HG02884 (cell line): ENCODE measurements around the gene SCGB1C2.
"Not testable (repeated sequence)": the region's sequence is repeated elsewhere in the genome, so short reads cannot be mapped to it uniquely, and the experiment has no call there.

Source experiments
- ATAC-seq: cut with Tn5 transposase; IDR thresholded peaks from one replicate; pipeline ENCODE4 v1.9.1; 2021; ENCODE audit warnings: mild to moderate bottlenecking, moderate library complexity; ENCODE audit not compliant: unreplicated experiment

The SCGB1C2 gene

DNA sequence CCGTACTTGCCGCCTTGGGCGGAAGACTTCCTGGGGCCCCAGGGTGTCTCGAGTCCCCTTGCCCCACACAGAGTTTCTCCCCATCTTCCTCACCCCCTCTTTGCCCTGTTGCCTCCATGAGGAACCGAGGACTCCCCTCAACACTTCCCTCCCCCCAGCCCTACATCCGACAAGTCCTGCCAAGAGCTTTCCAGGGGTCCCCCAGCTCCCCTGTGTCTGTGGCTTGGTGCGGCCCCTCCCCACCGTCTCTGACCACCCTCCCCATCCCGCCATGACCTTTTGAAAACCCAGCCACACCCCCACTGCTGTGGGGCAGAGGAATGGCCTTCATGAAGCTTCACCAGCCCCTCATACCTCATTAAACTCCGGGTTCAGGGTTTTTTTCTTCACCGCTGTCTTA is 11.4 kb downstream of the SCGB1C2 start:
- ATAC-seq = no peak

DNA sequence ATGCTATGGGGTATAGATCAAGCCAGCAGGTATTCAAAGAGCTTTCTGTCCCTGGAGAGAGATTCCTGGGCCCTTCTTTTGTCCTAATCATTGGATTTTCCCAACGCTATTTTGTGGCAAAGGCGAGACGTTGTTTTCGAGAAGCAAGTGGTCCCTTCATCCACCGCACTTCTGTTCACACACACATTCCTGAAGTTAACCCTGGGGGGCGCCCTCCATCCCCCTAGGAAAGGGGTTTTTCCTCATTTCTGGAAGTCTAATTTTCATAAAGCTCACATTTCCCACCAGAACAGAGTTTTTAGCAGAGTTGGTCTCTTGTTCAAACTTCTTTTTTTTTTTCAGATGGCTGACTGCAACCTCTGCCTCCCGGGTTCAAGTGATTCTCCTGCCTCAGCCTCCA is 11.9 kb downstream of the SCGB1C2 start:
- ATAC-seq = no peak

DNA sequence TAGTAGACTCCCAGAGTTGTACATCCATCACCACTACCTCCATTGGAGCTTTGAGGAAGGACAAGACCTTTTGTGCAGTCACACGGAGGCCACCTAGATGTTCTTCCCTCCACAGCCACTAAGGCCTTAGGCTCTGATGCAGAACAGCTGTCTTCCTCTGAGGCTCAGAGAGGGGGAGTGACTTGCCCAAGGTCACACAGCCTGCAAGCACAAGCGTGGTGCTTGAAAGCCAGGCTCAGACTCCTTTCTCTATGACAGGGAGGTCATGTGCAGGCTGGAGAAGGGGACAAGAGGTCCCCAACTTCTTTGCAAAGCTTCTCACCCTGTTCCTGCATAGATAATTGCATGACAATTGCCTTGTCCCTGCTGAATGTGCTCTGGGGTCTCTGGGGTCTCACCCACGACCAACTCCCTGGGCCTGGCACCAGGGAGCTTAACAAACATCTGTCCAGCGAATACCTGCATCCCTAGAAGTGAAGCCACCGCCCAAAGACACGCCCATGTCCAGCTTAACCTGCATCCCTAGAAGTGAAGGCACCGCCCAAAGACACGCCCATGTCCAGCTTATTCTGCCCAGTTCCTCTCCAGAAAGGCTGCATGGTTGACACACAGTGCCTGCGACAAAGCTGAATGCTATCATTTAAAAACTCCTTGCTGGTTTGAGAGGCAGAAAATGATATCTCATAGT is 12.7 kb downstream of the SCGB1C2 start:
- no peak for ATAC-seq

DNA sequence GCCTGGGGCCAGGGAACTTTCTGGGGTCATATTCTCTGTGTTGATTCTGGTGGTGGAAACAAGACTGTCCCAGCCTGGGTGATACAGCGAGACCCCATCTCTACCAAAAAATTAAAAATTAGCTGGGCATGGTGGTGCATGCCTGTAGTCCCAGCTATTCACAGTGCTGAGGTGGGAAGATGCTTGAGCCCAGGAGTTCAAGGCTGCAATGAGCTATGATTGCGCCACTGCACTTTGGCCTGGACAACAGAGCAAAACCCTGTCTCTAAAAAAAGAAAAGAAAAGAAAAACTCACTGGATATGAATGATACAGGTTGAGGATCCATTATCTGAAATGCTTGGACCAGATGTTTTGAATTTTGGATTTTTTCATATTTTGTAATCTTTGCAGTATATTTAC is 13.6 kb downstream of the SCGB1C2 start:
- no peak for ATAC-seq

DNA sequence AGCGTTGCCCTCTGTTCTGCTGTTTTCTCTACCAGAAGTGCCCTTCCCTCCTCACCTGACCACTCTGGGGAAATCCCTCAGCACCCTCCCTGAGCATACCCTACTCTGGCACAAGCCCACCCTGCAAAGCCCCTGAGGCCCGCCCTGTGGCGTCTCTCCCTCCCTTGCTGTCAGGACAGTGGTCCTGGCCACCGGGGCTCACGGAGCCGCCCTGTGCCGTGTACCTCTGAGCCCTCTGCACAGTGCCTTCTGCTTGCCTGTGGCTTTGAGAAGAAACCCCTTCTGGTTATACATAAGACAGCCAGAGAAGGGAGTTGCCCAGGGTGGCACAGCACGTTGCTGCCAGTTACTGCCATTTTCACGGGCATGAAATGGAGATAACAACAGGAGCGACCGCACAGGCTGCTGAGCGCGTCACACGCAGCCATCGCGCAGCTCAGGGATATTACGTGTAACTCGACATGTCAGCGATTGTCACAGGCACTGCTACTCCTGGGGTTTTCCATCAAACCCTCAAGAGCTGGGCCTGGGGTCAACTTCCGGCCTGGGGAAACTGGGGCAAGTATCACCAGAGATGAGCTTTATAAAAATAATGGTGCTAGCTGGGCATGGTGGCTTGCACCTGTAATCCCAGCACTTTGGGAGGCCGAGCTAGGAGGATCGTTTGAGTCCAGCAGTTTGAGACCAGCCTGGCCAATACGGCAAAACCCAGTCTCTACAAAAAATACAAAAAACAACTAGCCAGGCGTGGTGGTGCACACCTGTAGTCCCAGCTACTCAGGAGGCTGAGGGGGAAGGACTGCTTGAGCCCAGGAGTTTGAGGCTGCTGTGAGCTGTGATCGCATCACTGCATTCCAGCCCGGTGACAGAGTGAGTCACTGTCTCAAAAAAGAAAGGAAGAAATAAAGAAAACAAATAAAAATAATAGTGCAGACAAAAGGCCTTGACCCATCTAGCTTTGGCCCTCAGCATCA is 14.8 kb downstream of the SCGB1C2 start:
- no peak for ATAC-seq

DNA sequence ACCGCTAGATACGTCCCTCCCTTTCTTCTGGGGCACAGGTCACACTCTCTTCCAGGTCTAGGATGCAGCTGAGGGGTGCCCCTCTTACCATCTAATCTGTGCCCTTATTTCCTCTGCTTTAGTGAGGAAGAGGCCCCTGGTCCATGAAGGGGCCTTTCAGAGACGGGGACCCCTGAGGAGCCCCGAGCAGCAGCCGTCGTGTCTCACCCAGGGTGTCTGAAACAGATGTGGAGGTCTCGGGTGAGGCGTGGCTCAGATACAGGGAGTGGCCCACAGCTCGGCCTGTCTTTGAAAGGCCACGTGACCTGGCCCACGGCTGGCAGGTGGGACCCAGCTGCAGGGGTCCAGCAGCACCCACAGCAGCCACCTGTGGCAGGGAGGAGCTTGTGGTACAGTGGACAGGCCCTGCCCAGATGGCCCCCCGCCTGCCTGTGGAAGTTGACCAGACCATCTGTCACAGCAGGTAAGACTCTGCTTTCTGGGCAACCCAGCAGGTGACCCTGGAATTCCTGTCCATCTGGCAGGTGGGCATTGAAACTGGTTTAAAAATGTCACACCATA is 15.6 kb downstream of the SCGB1C2 start:
- ATAC-seq = no peak

DNA sequence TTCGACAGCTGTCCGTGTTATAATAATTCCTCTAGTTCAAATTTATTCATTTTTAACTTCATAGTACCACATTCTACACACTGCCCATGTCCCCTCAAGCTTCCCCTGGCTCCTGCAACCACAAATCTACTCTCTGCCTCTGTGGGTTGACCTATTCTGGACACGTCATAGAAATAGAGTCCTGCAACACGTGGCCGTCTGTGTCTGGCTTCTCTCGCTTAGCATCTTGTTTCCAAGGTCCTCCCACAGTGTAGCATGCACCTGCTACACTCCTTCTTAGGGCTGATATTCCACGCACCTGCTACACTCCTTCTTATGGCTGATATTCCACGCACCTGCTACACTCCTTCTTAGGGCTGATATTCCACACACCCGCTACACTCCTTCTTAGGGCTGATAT is 16.5 kb downstream of the SCGB1C2 start:
- ATAC-seq = no peak

DNA sequence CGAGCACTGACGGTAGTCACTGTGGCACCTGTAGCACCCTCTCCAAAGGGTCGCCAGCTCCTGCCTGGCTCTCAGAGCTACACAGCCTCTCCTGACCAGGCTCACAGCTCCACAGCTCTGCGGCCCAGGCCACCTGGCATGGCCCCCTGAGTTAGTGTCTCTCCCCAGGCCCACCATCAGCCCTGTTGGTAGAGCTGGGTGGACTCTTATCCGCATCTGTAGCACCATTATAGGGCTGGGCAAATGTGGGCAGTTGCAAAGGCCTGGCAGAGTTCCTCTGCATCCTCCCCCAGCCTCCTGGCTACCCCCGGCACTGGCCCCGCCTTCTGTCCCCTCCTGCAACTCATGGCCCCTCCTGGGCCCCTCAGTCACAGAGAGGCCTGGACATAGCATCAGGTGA is 18.2 kb downstream of the SCGB1C2 start:
- no peak for ATAC-seq

DNA sequence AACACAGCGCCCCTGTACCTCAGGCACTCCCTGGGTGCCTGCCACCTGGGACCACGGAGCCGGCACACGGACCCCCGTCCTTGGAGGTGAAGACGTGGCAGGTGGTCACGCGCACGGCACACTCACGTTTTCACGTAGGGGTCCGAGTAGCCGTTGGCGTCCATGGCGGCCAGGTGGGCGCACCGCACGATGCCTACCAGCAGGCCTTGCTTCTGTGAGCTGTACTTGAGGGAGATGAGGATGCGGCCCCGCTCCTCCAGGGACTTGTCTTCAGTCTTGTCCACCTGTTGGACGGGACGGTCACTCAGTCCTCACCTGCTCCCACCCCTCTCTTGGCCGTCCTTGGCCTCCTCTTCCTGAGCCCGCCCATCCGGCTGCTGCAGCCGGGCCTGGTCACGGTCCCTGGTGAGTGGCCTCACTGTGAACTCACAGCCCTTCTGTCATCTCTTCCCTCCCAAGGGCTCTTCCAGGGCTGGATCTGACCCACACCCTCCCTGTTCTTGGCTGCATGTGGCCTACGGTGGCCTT is 18.8 kb downstream of the SCGB1C2 start:
- ATAC-seq = no peak

DNA sequence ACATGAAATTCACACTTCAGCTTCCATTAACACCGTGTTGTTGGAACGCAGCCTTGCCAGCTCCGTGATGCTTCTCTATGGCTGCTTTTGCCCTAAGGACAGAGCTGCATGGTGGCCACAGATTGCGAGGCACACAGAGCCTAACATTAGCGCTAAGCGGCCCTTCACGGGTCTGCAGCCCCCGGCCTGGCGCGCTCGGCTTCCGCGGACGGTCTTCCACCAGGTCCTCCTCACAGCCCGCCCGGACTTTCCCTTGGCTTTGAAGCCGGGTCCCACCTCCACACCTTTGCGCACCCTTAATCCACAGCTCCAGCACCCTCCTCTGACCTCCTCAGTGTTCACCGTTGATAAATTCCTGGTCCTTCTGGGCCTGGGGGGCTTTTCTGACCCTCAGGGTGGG is 19.6 kb downstream of the SCGB1C2 start:
- ATAC-seq = no peak

DNA sequence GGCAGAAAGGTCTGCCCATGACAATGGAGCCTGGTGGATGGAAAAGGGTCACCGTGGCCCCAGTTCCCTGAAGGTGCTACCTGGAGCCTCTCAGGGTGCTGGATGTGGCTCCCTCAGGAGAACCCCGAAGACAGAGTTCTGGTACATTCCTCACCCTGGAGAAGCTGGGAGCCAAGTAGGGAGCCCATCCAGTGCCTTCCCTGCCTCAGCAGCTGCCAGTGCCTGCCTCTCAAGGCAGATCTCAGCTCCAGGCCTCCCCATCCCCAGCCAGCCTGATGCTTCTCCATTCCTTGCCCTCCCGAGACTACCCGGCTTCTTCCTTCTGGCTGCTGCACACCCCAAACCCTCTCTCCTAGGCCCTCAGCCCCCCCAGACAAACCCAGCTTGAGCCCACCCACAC is 20.5 kb downstream of the SCGB1C2 start:
- ATAC-seq = no peak

DNA sequence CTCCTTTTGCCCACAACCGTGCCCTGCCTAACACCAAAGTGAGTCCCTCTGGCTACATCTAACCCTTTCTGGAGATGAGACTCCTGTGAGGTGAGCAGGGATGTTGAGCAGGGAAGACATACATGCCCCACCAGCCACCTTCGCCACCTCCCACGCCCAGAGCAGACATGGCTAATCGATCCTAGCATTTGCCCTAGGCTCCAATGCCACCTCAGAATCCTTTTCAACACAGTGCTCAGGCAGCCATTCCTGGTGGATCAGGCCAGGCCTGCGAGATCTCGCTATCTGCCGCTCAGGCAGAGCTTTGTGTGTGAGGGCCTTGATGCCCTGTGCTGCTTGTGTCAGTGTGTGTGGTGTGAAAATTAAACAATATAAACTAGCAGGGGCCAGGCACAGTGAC is 21.0 kb downstream of the SCGB1C2 start:
- ATAC-seq = no peak

DNA sequence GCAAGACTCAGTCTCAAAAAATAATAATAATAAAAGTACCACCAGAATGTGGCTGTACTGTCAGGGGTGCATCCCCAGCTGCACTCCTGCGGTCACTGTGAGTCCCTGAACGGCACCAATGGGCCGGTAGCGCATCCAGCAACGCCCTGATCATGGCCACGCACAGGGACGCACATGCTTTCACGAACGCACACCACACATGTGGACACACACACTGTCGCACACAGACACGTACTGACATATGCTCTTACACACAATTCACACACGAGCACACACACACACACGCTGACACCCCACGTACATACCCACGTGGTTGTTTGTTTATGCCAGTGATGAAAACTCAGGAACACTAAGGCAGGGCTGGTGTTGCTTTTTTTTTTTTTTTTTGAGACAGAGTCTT is 22.2 kb downstream of the SCGB1C2 start:
- no peak for ATAC-seq

DNA sequence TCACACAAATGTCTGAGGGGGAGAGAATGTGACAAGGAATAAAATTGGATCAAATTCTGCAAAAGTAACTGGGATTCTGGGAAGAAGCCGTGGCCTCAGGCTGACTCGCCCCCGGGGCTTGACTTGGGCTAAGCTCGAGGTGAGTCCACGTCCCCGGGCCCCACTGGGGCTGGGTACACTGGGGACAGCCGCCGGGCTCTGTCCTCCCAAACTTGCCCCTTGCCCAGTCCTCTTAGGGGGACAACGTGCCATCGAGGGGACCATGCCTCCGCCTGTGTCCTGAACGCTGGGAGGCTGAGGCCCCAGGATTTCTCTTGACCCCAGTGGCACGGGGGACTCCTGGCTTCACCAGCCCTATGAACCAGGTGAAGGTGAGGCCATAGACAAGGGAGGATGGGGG is 23.0 kb downstream of the SCGB1C2 start:
- no peak for ATAC-seq

DNA sequence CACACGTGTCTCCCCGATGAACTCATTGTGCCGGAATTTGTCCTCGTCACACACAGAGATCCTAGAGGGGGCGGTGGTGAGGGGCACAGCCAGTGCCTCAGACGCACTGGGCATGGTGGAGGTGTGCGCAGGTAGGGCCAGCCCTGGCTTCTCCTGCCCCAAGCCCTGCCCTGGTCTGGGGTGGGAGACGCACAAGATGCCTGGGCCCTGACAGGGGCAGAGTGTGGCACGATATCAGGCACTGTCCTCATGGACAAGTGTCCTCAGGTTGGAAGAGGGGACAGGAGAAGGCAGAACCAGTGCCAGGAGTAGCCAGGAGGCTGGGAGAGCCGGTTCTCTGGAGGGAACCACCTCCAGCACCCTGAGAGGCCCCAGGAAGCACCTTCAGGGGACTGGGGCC is 24.1 kb downstream of the SCGB1C2 start:
- no peak for ATAC-seq

DNA sequence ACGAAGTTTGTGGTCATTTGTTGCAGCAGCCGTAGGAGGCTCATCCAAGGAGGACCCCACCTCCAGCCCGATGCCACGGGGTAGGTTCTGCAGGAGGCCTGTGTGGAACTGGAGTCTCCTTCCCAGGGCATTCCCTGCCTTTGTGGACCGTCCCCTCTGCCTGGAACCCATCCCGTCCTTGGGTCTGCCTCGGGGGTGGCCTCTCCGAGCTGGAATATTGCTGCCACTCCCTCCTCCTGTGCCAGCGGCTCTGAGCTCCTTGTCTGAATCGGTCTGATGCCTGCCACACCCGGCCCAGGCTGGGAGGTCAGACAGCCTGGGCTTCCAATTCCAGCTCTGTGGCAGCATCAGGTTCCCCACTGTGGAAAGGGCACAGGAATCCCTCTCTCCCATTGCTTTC is 25.3 kb downstream of the SCGB1C2 start:
- no peak for ATAC-seq

DNA sequence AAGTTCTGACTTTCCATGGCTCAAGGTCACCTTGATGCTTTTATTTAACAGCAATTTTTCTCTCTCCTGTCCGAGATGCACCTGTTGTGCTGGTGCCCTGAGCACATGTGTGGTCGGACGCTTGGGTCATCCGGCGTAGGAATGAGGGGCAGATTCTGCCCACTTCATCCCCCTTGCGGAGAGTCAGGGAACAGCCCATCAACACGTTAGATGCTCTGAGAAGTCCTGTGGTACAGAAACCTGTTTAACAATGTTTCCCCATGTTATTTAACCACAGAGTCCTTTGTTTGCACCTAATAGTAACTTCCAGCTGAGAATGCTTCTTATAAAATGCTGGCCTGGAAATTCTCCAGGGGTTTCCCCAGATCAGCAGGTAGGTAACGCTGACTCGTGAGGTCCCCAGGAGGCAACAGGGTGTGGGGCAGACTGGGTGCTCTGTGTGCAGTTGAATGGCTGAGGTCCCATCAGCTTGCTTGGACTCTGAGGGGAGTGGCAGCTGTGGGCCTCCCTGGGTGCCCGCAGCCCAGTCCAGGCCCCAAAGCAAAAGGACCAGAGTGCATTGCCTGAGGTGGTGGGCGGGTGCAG is 26.2 kb downstream of the SCGB1C2 start:
- no peak for ATAC-seq

DNA sequence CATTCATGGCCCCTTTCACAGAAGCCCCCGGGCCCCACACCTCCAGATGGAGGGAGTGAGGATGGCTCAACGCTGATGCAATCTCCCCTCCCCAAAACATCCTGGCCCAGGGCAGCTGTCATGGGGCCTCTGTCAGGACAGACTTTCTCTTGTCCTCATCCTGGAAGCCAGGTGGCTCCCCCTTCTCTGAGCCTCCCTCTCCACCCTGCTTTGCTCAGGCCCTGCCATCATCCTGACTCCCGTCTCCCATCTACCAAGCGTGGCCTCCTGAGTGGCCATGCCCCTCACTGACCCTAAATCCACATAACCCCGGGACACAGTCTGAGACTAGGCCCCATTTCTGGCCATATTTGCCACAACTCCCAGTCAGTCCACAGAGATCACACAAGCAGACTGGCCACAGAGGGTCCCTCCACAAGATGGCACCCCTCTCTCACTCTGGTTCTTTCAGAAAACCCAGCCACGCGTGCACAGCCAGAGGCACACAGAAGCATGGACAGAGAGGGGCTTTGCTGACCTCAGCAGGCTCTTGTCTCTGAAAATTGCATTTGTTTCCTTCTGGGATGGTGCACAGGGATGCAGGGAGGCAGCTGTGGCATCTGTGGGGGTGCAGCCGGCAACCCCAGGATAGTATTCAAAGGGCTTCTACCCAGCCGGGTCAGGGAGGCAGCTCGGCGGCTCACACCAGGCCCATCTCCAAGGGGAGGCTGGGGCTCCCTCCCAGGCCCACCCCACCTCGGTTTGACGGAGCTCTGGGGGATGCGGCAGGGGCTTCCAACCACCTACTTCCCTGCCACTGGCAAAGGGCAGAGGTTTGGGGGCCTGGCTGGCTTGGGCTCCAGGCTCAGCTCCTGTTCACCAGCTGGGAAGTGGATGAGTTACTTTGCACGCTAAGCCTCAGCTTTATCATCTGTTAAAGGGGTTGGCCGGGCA is 27.2 kb downstream of the SCGB1C2 start:
- ATAC-seq = no peak

DNA sequence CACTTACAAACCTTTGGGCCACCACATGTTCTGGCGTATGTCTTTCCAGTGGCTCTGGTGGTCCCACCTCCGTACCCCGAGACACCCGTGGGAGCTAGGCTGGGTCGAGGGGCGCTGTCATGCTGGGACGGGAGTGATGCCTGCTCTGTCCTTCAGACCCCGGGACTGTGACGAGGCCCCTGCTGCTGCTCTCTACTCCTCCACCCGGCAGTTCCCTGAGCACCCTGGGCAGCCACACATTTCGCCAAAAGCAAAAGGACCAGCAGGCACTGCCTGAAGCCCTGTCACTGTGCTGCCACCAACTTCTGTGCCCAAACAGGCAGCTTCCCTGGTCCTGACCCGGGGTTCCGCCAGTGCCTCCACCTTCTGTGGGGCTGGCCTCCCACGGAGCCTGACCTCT is 28.6 kb downstream of the SCGB1C2 start:
- no peak for ATAC-seq

DNA sequence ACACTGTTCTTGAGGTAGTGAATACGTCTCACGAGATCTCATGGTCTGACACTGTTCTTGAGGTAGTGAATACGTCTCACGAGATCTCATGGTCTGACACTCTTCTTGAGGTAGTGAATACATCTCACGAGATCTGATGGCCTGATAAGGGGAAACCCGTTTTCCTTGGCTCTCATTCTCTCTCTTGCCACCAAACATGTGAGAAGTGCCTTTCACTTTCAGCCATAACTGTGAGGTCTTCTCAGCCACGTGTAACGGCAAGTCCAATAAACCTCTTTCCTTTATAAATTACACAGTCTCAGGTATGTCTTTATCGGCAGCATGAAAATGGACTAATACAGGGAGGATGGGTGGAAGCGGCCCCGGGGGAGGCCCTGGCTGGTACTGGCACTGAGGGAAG is 31.2 kb downstream of the SCGB1C2 start:
- ATAC-seq = not testable (repeated sequence)
